NT2/D1 (cell line): ENCODE measurements around the gene SNX4.

ENCODE experiments used
- YY1 ChIP-seq: IDR thresholded peaks from 2 replicates; pipeline ENCODE4 v1.6.1; 2011; ENCODE audit not compliant: insufficient read length, insufficient read depth
- ZNF274 ChIP-seq: IDR thresholded peaks from 2 replicates; pipeline ENCODE4 v1.6.1; 2011; ENCODE audit warnings: mild to moderate bottlenecking, low read depth, low read length

GRCh38 chr3:125460233-125460632, 59.8 kb downstream of the SNX4 start:
- TF ChIP-seq ZNF274 = no peak
- TF ChIP-seq YY1 = no peak
